Measurements from ENCODE around the gene APBB2.

DNA sequence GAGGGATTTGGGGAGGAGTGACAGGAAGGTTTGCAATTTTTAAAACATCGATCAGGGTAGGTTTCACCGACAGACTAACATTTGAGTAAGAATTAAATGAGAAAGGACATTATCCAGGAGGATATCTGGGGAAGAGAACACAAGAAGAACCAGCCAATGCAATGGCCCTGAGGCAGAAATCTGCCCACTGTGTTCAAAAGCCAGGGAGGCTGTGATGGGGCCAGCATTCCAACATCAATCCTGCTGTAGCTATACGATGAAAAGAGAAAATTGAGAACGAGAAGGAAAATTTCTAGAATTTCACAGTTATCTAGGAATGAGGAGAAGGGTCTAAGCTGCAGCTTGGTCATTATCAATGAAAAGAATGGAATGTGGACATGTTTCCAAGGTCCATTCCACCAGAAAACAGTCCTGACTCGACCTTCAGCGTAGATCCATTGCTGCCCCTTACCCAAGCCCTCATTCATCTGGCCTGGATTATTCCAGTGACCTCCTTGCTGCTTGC, 84.4 kb downstream of the APBB2 start:
- TF ChIP-seq, protein P1, sequence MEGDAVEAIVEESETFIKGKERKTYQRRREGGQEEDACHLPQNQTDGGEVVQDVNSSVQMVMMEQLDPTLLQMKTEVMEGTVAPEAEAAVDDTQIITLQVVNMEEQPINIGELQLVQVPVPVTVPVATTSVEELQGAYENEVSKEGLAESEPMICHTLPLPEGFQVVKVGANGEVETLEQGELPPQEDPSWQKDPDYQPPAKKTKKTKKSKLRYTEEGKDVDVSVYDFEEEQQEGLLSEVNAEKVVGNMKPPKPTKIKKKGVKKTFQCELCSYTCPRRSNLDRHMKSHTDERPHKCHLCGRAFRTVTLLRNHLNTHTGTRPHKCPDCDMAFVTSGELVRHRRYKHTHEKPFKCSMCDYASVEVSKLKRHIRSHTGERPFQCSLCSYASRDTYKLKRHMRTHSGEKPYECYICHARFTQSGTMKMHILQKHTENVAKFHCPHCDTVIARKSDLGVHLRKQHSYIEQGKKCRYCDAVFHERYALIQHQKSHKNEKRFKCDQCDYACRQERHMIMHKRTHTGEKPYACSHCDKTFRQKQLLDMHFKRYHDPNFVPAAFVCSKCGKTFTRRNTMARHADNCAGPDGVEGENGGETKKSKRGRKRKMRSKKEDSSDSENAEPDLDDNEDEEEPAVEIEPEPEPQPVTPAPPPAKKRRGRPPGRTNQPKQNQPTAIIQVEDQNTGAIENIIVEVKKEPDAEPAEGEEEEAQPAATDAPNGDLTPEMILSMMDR (IDR thresholded peaks at IDR 0.05; ENCODE audit: low read depth, low read length), result no peak
- TF ChIP-seq POLR2A (IDR thresholded peaks at IDR 0.05; ENCODE audit: extremely low read depth, insufficient read length), result no peak
- TF ChIP-seq MYC (IDR thresholded peaks at IDR 0.05; ENCODE audit: low read depth, low read length), result no peak

Measured in NB4 (cell line).